DOHH2 (cell line): ENCODE results near the gene USP46.

Experiments
- CTCF ChIP-seq: fragments of 200-600 bp; sonication (generic); IDR thresholded peaks from one replicate; pipeline ENCODE4 v1.5.1; 2014; ENCODE audit warnings: antibody characterized with exemption, mild to moderate bottlenecking, low read depth, low read length; ENCODE audit not compliant: poor library complexity, severe bottlenecking
- EZH2phosphoT487 ChIP-seq: fragments of 200-600 bp; sonication (generic); IDR thresholded peaks from 2 replicates; pipeline ENCODE4 v1.6.1; 2017; ENCODE audit warnings: borderline replicate concordance, mild to moderate bottlenecking, antibody characterized with exemption, low read length, moderate library complexity, mixed read lengths

- TF ChIP-seq CTCF: peak; percentile 70
- no peak for TF ChIP-seq EZH2phosphoT487
Observed at GRCh38 chr4:52588097-52588496, 71.0 kb downstream of the USP46 start.
